DND-41 (cell line): ENCODE data around the gene FAM229A.

Experiments used
- EZH2 ChIP-seq: IDR thresholded peaks from 3 replicates; pipeline ENCODE4 v1.6.1; 2012; ENCODE audit warnings: borderline replicate concordance, low read depth, mild to moderate bottlenecking, moderate library complexity, low read length, inconsistent platforms; ENCODE audit not compliant: severe bottlenecking
- TF ChIP-seq, protein P1 (sequence below): IDR thresholded peaks from 2 replicates; pipeline ENCODE4 v1.5.1; 2012; ENCODE audit warnings: borderline replicate concordance, low read length, moderate library complexity, mild to moderate bottlenecking; ENCODE audit not compliant: poor library complexity, severe bottlenecking; ENCODE audit errors: extremely low read depth

DNA sequence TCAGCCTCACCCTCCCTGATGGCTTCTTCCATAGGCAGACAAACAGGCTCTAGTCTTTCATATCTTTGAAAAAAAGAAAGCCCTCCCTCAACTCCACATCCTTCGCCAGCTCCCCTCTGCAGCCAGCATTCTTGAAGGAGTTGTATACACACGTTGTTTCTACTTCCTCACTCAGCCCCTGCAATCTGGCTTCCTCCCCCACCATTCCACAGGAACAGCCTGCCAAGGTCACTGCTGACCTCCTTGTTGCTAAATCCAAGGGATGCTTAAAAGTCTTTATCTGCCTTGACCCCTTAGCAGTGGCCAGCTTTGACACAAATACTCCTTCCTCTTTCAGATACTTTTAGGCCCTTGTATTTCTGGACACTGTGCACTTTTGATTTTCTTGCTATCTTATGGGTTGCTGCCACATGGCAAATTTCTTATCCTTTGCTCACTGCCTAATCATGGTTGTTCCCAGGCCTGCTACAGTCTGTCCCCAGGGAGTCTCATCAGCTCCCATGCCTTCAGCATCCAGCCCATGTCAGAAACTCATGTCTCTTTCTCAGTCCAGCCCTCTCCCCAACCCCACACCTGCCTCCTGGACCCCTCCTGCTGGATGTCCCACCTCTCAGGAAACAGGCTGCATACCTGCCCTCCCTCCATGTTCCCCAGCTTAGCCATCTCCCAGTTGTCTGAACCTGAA lies 8.3 kb downstream of the FAM229A start:
- TF ChIP-seq EZH2: no peak
- TF ChIP-seq, protein P1, sequence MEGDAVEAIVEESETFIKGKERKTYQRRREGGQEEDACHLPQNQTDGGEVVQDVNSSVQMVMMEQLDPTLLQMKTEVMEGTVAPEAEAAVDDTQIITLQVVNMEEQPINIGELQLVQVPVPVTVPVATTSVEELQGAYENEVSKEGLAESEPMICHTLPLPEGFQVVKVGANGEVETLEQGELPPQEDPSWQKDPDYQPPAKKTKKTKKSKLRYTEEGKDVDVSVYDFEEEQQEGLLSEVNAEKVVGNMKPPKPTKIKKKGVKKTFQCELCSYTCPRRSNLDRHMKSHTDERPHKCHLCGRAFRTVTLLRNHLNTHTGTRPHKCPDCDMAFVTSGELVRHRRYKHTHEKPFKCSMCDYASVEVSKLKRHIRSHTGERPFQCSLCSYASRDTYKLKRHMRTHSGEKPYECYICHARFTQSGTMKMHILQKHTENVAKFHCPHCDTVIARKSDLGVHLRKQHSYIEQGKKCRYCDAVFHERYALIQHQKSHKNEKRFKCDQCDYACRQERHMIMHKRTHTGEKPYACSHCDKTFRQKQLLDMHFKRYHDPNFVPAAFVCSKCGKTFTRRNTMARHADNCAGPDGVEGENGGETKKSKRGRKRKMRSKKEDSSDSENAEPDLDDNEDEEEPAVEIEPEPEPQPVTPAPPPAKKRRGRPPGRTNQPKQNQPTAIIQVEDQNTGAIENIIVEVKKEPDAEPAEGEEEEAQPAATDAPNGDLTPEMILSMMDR: no peak
